DOHH2 (cell line): ENCODE measurements around the gene HERC4.

ENCODE experiments used
- H3F3A ChIP-seq: fragments of 200-600 bp; sonication (generic), shearing (Covaris generic); 2 replicates; pipeline ENCODE4 v1.6.0; 2016; ENCODE audit warnings: antibody characterized with exemption, mild to moderate bottlenecking; ENCODE audit not compliant: control insufficient read depth, insufficient read depth
- H3K27ac ChIP-seq: fragments of 200-600 bp; sonication (generic); 2 replicates; pipeline ENCODE4 v1.5.1; 2014; ENCODE audit warnings: low read depth, mild to moderate bottlenecking, low read length, moderate library complexity
- H3K27me3 ChIP-seq: fragments of 200-600 bp; sonication (generic); 2 replicates; pipeline ENCODE4 v1.6.1; 2014; ENCODE audit warnings: mild to moderate bottlenecking, low read length, mixed read lengths; ENCODE audit not compliant: control insufficient read depth
- H3K36me3 ChIP-seq: fragments of 200-600 bp; sonication (generic); 2 replicates; pipeline ENCODE4 v1.6.1; 2014; ENCODE audit warnings: mild to moderate bottlenecking, low read length, moderate library complexity, mixed read lengths; ENCODE audit not compliant: control insufficient read depth
- H3K4me1 ChIP-seq: fragments of 200-600 bp; sonication (generic); 2 replicates; pipeline ENCODE4 v1.6.1; 2014; ENCODE audit warnings: mild to moderate bottlenecking, low read length, mixed read lengths; ENCODE audit not compliant: control insufficient read depth
- H3K4me2 ChIP-seq: fragments of 200-600 bp; sonication (generic); 2 replicates; pipeline ENCODE4 v1.6.0; 2014; ENCODE audit warnings: mild to moderate bottlenecking, low read length, moderate library complexity
- H3K4me3 ChIP-seq: fragments of 200-600 bp; sonication (generic); 2 replicates; pipeline ENCODE4 v1.5.1; 2014; ENCODE audit warnings: mild to moderate bottlenecking, low read length, mixed read lengths
- H3K79me2 ChIP-seq: fragments of 200-600 bp; sonication (generic); 2 replicates; pipeline ENCODE4 v1.6.1; 2014; ENCODE audit warnings: mild to moderate bottlenecking, low read length, mixed read lengths; ENCODE audit not compliant: control insufficient read depth
- H3K9me2 ChIP-seq: fragments of 200-600 bp; sonication (generic); replicated peaks from 2 replicates; pipeline ENCODE4 v1.6.1; 2014; ENCODE audit warnings: mild to moderate bottlenecking, low read length, mixed read lengths; ENCODE audit not compliant: control insufficient read depth
- H3K9me3 ChIP-seq: fragments of 200-600 bp; sonication (generic); 2 replicates; pipeline ENCODE4 v1.6.1; 2014; ENCODE audit warnings: antibody characterized with exemption, low read length, mixed read lengths; ENCODE audit not compliant: control insufficient read depth, insufficient read depth
- H4K20me1 ChIP-seq: fragments of 200-600 bp; sonication (generic); 2 replicates; pipeline ENCODE4 v1.6.0; 2014; ENCODE audit warnings: low read depth, mild to moderate bottlenecking, antibody characterized with exemption, low read length, moderate library complexity; ENCODE audit not compliant: control insufficient read depth, insufficient read depth
- CTCF ChIP-seq: fragments of 200-600 bp; sonication (generic); IDR thresholded peaks from one replicate; pipeline ENCODE4 v1.5.1; 2014; ENCODE audit warnings: antibody characterized with exemption, mild to moderate bottlenecking, low read depth, low read length; ENCODE audit not compliant: poor library complexity, severe bottlenecking
- EZH2phosphoT487 ChIP-seq: fragments of 200-600 bp; sonication (generic); IDR thresholded peaks from 2 replicates; pipeline ENCODE4 v1.6.1; 2017; ENCODE audit warnings: borderline replicate concordance, mild to moderate bottlenecking, antibody characterized with exemption, low read length, moderate library complexity, mixed read lengths

Gene HERC4

GRCh38 chr10:67933199-67933598, 141.9 kb downstream of the HERC4 start:
- Histone ChIP-seq H3F3A (peaks cover 6% of the 10 kb centered on the region; the same call in 1 of the 2 replicates), H3K36me3 (peaks cover 21% of the 10 kb centered on the region), H3K27ac (no peak overlapping the region), H3K4me3 (no peak overlapping the region), H3K9me3 (no peaks in the 10 kb centered on the region), H3K9me2 (no peaks in the 10 kb centered on the region), H4K20me1 (no peaks in the 10 kb centered on the region), H3K79me2 (no peaks in the 10 kb centered on the region), H3K4me1 (no peaks in the 10 kb centered on the region), H3K27me3 (no peaks in the 10 kb centered on the region), H3K4me2 (no peak overlapping the region)
- TF ChIP-seq EZH2phosphoT487 (no peak), CTCF (no peak)

- TF ChIP-seq CTCF (no peak), EZH2phosphoT487 (no peak)
- Histone ChIP-seq H3K79me2 (no peaks in the 10 kb centered on the region), H3K4me3 (no peak overlapping the region), H3K27me3 (no peaks in the 10 kb centered on the region), H3K36me3 (peaks cover 26% of the 10 kb centered on the region), H3K9me2 (no peaks in the 10 kb centered on the region), H3K9me3 (no peaks in the 10 kb centered on the region), H3K27ac (no peak overlapping the region), H4K20me1 (no peaks in the 10 kb centered on the region), H3K4me2 (no peak overlapping the region), H3F3A (peaks cover 4% of the 10 kb centered on the region), H3K4me1 (no peaks in the 10 kb centered on the region)
Observed at GRCh38 chr10:67926951-67927350, 148.1 kb downstream of the HERC4 start.

GRCh38 chr10:67925449-67926005, 149.6 kb downstream of the HERC4 start:
- Histone ChIP-seq H3F3A (peaks cover 8% of the 10 kb centered on the region), H3K9me2 (no peaks in the 10 kb centered on the region), H4K20me1 (no peaks in the 10 kb centered on the region), H3K79me2 (no peaks in the 10 kb centered on the region), H3K4me1 (no peaks in the 10 kb centered on the region), H3K27ac (no peak overlapping the region), H3K9me3 (no peaks in the 10 kb centered on the region), H3K27me3 (no peaks in the 10 kb centered on the region), H3K4me2 (no peak overlapping the region), H3K36me3 (peaks cover 25% of the 10 kb centered on the region), H3K4me3 (no peak overlapping the region)
- TF ChIP-seq EZH2phosphoT487 (no peak), CTCF (no peak)

DNA sequence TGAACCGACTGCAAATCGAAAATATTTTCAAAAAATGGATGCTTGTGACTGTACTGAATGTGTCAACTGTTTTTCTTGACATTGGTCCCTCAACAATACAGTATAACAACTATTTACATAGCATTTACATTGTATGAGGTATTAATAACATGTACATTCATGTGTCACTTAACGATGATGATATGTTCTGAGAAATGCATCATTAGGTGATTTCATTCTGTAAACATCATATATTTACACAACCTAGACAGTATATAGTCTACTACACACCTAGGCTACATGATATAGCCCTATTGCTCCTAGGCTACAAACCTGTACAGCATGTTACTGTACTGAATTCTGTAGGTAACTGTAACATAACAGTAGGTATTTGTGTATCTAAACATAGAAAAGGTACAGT, 150.9 kb downstream of the HERC4 start:
- Histone ChIP-seq H3K79me2 (no peaks in the 10 kb centered on the region), H3K27me3 (no peaks in the 10 kb centered on the region), H3K36me3 (peaks cover 25% of the 10 kb centered on the region), H3K4me1 (no peaks in the 10 kb centered on the region), H3K4me3 (no peak overlapping the region), H4K20me1 (no peaks in the 10 kb centered on the region), H3K9me3 (no peaks in the 10 kb centered on the region), H3K4me2 (no peak overlapping the region), H3K27ac (no peak overlapping the region), H3F3A (peaks cover 8% of the 10 kb centered on the region), H3K9me2 (no peaks in the 10 kb centered on the region)
- no peak for TF ChIP-seq CTCF
- no peak for TF ChIP-seq EZH2phosphoT487
